NCI-H1436 (cell line): ENCODE measurements around the gene CRYGN.

Experiments
- DNase-seq: peaks from one replicate; lab custom pipeline; 2025; lab: John Stamatoyannopoulos, UW

CRYGN gene

DNA sequence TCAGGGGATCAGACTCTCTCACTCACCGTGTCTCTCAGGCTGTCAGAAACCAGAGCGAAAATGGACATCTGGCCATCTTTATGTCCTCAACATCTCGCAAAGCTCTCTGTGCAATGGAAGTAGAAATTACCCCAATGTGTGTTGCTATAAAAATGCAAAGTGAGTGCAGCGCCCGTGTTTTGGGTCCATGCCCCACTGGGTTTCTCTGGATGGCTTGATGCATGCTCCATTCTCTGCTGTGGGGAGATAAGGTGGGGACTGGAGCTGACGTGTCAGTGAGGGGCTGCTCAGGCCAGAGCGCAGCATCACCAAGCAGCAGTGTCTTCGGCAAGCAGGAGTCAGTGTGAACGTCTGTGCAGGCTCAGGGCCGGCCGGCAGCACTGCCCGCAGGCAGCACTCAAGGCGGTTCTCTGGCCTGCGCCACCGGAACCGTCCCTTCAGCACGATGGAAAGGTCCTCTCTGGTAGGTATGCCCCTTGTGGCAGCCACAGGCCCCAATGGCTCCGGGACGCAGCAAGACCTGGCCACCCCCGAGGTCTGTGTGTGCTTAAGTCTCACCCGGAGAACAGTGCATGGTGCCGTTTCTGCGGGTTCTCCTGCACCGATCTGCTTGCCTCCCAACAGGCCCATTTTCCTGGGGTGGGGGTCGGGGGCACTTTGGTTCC, 60.3 kb downstream of the CRYGN start:
- DNase-seq = no peak

DNA sequence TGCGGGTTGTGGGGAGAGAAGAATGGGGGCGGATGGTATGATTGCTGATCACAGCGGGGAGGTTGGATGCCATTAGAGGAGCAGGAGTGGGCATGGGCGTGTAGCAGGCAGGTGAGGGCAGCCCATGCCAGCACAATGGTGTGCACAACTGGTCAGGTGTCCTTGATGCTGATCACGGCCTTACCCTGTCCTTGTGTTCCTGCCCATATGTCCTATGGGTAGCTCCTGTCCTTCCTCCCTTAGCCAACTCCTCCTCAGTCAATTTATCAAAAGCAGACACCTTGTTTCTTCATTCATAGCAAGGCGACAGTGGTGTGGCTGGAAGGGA, 60.8 kb downstream of the CRYGN start:
- DNase-seq = no peak
